Gastrocnemius medialis (tissue), 4 donors: Measurements from ENCODE around the gene BASP1.

Experiments
- CTCF ChIP-seq, 5 experiments: fragments of 450-650 bp in 3 of 5; fragments of 200-600 bp in 2 of 5; sonication (generic) in 2 of 5; IDR thresholded peaks in 4 of 5; conservative IDR thresholded peaks in 1 of 5; 1 replicate in 4 of 5; 2 replicates in 1 of 5; pipeline ENCODE4 v1.5.1; 2016 to 2019; ENCODE audit warnings: antibody characterized with exemption in 5 of 5, mild to moderate bottlenecking in 3 of 5, moderate library complexity in 3 of 5
- POLR2A ChIP-seq, 2 donors: fragments of 450-650 bp; IDR thresholded peaks; one replicate each; pipeline ENCODE4 v1.6.1; 2017; ENCODE audit warnings: antibody characterized with exemption in 2 of 2, mild to moderate bottlenecking in 2 of 2, moderate library complexity in 2 of 2

GRCh38 chr5:17178373-17178675 lies 39.1 kb upstream of the BASP1 start:
- TF ChIP-seq CTCF (IDR thresholded peaks at IDR 0.05 in 4 of 5, conservative IDR thresholded peaks at IDR 0.05 in 1 of 5), result no peak
- TF ChIP-seq POLR2A (IDR thresholded peaks at IDR 0.05), result no peak
